Right atrium auricular region (tissue), 2 donors: Measurements from ENCODE around the gene ULK4. TPM values are rescaled to one million over a fixed set of nuclear protein-coding genes. Genes with fewer than 3 reads are reported as not detected.

Experiments
- DNase-seq: peaks from one replicate; pipeline ENCODE4 v3.0.0-alpha.2; 2019; ENCODE audit warnings: low spot score
- H3K27ac ChIP-seq, 2 donors: fragments of 200-600 bp; sonication (generic); 1 replicate in 1 of 2; 2 replicates in 1 of 2; pipeline ENCODE4 v1.5.1; 2016 to 2019
- H3K27me3 ChIP-seq, 2 donors: fragments of 200-600 bp; sonication (generic); one replicate each; pipeline versions ENCODE4 v1.5.1 to v1.6.0; 2017 to 2019
- H3K36me3 ChIP-seq: fragments of 200-600 bp; sonication (generic); one replicate; pipeline ENCODE4 v1.5.1; 2016
- H3K4me1 ChIP-seq, 2 donors: fragments of 200-600 bp; sonication (generic); one replicate each; pipeline versions ENCODE4 v1.5.1 to v1.6.0; 2017 to 2019
- H3K4me3 ChIP-seq, 2 donors: fragments of 200-600 bp; sonication (generic); 1 replicate in 1 of 2; 2 replicates in 1 of 2; pipeline ENCODE4 v1.5.1; 2017 to 2019; ENCODE audit warnings: mild to moderate bottlenecking in 1 of 2, moderate library complexity in 1 of 2
- H3K9me3 ChIP-seq, 2 donors: fragments of 200-600 bp; sonication (generic); one replicate each; pipeline ENCODE4 v1.5.1; 2019
- CTCF ChIP-seq, 2 donors: fragments of 200-600 bp; sonication (generic); IDR thresholded peaks; one replicate each; pipeline ENCODE4 v1.5.1; 2019; ENCODE audit warnings: antibody characterized with exemption in 2 of 2
- total RNA-seq, 2 donors: library from RNA; depleted of rRNA; stranded (reverse); fragments of >200 nt; gene quantifications; one replicate each; pipeline ENCODE4 v1.1.0, GENCODE V29; 2016

ULK4 gene
- total RNA-seq, 2 donors from 2014 or later, result 7.1 to 10.1 TPM

GRCh38 chr3:41205591-41205990, 756.3 kb downstream of the ULK4 start:
- Histone ChIP-seq H3K4me3 (no peak overlapping the region), H3K27me3 (no peaks in the 10 kb centered on the region), H3K36me3 (no peaks in the 10 kb centered on the region), H3K9me3 (no peaks in the 10 kb centered on the region), H3K4me1 (peaks cover 0 to 85% of the 10 kb centered on the region in 2 donors), H3K27ac (no peak overlapping the region)
- no peak for DNase-seq
- TF ChIP-seq CTCF (IDR thresholded peaks at IDR 0.05), result no peak

- H3K4me3 ChIP-seq, result no peak overlapping the region
- H3K36me3 ChIP-seq, result no peaks in the 10 kb centered on the region
- H3K27ac ChIP-seq, result no peak overlapping the region
- no peak for DNase-seq
- H3K4me1 ChIP-seq, result peaks cover 0 to 82% of the 10 kb centered on the region in 2 donors
- H3K9me3 ChIP-seq, result no peaks in the 10 kb centered on the region
- TF ChIP-seq CTCF (IDR thresholded peaks at IDR 0.05), result no peak
- no peaks in the 10 kb centered on the region for H3K27me3 ChIP-seq
Observed at GRCh38 chr3:41204369-41204768, 757.5 kb downstream of the ULK4 start.

GRCh38 chr3:41202834-41203345, 759.0 kb downstream of the ULK4 start:
- peak in 1 of 2 donors; percentile 63 for TF ChIP-seq CTCF (IDR thresholded peaks at IDR 0.05)
- H3K4me1 ChIP-seq, result peaks cover 0 to 74% of the 10 kb centered on the region in 2 donors
- H3K36me3 ChIP-seq, result no peaks in the 10 kb centered on the region
- DNase-seq, result no peak
- H3K27ac ChIP-seq, result peak overlapping the region; percentile 28 to 94
- H3K9me3 ChIP-seq, result no peaks in the 10 kb centered on the region
- no peaks in the 10 kb centered on the region for H3K27me3 ChIP-seq
- H3K4me3 ChIP-seq, result no peak overlapping the region

- Histone ChIP-seq H3K27ac (peak overlapping the region; percentile 28 to 94), H3K4me1 (peaks cover 0 to 67% of the 10 kb centered on the region in 2 donors), H3K4me3 (peak overlapping the region in 1 of 2 donors; percentile 82), H3K27me3 (no peaks in the 10 kb centered on the region), H3K9me3 (no peaks in the 10 kb centered on the region), H3K36me3 (no peaks in the 10 kb centered on the region)
- TF ChIP-seq CTCF (IDR thresholded peaks at IDR 0.05), result no peak
- DNase-seq, result no peak
Observed at GRCh38 chr3:41202075-41202833, 759.6 kb downstream of the ULK4 start.

GRCh38 chr3:41200669-41201021, 761.3 kb downstream of the ULK4 start:
- Histone ChIP-seq H3K9me3 (no peaks in the 10 kb centered on the region), H3K27ac (peak overlapping the region; percentile 94 to 99), H3K4me3 (peak overlapping the region; percentile 82 to 97), H3K4me1 (peaks cover 0 to 51% of the 10 kb centered on the region in 2 donors), H3K27me3 (no peaks in the 10 kb centered on the region), H3K36me3 (no peaks in the 10 kb centered on the region)
- DNase-seq, result no peak
- TF ChIP-seq CTCF (IDR thresholded peaks at IDR 0.05), result no peak
